GM12873 (cell line): Measurements from ENCODE around the gene LRRC43.

Source experiments
- TF ChIP-seq, protein P1 (sequence below): IDR thresholded peaks from 2 replicates; pipeline ENCODE4 v1.5.1; 2012; ENCODE audit warnings: low read depth, mild to moderate bottlenecking, moderate library complexity, low read length, control low read depth; ENCODE audit not compliant: insufficient read depth; ENCODE audit errors: missing control alignments

Gene LRRC43

DNA sequence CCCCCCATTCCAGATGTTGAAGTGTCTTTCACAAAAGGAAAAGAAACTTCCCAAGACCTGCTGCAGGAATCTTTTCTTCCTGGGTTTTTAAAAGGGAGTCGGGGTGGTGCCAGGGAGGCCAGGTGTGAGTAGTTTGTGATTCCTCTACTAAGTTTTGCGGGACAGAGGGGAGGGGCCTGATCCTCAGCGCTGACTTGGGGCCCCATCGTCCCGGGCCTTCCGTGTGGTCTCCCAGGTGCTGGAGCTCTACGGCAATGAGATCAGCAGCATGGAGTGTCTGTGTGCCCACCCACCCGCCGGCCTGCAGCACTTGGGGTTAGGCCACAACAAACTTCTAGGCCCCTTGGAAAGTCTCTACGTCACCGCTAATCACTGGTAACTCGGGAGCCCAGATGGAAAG lies 4.5 kb downstream of the LRRC43 start:
- TF ChIP-seq, protein P1, sequence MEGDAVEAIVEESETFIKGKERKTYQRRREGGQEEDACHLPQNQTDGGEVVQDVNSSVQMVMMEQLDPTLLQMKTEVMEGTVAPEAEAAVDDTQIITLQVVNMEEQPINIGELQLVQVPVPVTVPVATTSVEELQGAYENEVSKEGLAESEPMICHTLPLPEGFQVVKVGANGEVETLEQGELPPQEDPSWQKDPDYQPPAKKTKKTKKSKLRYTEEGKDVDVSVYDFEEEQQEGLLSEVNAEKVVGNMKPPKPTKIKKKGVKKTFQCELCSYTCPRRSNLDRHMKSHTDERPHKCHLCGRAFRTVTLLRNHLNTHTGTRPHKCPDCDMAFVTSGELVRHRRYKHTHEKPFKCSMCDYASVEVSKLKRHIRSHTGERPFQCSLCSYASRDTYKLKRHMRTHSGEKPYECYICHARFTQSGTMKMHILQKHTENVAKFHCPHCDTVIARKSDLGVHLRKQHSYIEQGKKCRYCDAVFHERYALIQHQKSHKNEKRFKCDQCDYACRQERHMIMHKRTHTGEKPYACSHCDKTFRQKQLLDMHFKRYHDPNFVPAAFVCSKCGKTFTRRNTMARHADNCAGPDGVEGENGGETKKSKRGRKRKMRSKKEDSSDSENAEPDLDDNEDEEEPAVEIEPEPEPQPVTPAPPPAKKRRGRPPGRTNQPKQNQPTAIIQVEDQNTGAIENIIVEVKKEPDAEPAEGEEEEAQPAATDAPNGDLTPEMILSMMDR: no peak

DNA sequence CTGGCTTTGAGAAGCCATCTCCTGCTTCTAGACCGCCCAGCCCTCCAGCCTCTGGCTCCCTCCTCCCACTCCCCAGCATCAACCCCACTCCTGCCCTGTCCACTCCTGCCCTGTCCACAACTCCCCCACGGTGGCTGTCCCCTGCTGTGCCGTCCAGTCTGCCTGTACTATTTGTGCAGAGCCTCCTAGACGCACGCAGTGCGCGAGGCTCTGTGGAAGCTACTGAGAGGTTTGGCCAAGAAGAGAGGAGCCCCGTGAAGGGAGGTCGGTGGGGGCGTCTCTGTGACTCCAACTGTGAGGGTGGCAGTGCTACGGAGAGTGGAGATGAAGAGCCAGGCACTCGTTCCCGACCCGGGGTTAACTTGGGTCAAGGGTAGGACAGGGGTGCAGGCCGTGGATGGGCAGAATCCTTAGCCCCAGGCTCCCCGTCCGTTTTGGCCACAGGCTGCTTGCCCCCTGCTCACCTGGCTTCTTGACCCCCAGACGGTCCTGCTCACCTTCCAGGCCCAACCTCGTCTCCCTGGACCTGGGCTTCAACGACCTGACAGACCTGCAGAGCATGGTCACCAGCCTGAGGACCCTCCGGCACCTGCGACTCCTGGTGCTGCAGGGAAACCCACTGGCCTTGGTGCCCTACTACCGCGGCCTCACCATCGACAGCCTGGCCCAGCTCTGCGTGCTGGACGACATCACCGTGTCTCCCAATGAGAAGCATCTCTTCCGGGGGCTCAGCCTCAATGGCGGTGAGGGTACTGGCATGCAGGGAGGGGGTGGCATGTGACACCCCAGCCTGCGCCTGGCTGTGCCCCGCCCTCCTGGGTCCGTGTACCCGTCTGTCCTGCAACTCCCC lies 6.9 kb downstream of the LRRC43 start:
- TF ChIP-seq, protein P1: no peak

DNA sequence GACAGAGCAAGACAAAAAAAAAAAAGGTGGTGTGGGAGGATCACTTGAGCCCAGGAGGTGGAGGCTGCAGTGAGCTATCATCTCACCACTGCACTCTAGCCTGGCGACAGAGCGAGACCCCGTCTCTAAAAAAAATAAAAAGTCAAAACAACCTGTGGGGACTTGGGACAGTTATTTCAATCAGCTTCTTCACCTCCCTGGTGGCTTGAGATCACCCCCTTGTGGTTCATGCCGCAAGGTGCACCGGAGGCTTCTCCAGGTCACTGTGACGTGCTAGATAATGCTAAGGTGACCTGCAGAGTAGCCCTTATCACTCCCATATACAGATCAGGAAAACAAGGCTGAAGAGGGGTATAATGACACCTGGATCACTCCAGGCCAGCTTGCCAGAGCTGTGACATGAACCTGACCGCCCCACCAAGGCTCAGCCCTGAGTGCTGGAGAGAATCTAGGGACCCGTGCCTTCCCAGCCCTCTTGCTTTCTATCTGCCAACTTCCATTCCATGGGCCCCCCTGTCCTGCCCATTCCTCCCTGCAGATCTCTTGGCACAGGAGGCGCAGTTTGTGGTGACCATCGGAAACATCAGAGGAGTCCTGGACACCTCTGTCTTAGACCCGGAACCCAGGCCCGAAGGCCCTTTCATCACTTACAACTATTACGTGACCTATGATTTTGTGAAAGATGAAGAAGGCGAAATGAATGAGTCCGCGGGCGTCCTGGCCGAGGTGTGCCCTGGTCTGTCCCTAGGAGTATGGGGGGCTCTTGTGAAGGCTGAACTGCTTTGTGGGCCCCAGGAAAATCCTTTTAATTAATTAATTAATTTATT lies 8.1 kb downstream of the LRRC43 start:
- TF ChIP-seq, protein P1: peak; percentile 95

DNA sequence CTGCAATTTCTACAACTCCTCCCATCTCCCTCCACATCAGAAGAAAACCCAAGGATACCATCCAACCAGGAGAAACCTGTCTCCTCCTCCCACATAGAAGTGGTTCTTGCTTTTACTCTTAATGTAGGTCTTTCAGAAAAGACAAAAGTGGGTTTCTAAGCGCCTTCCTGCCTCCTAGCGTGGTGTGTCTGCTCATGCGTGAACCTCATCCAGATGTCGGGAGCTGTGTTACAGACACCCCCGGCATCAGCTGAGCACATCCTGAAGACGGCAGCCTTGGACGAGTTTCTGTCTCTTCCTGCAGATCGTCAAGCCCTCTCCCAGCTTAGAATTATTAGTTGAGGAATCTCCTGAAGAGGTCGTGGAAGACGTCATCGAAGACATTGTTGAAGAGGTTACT lies 9.5 kb downstream of the LRRC43 start:
- TF ChIP-seq, protein P1: no peak

DNA sequence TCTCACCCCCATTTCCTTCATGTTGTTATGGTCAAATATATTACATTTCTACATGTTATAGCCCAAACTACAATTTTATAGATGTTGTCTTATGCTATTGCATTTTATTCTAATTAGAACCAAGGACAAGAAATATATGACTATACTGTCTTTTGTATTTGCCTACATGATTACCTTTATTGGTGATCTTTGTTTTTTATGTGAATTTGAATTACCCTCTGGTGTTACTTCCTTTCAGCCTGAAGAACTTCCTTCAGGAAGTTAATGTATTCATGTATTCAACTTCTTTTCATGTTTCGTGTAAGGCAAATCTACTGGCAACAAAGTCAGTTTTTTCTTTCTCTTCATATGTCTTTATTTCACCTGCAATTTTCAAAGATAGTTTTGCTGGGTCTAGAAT lies 11.9 kb downstream of the LRRC43 start:
- TF ChIP-seq, protein P1: no peak

DNA sequence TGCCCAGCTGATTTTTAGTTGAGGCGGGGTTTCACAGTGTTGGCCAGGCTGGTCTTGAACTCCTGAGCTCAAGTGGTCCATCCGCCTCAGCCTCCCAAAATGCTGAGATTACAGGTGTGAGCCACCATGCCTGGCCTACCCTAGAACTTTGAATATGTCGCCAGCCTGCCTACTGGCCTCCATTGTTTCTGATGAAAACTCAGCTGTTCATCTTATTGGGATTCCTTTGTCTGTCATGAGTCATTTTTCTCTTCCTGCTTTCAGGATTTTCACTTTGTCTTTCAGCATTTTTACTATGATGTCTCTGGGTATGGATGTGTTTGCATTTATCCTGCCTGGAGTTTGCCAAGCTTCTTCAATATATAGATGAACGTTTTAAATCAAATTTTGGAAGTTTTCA lies 12.5 kb downstream of the LRRC43 start:
- TF ChIP-seq, protein P1: no peak

DNA sequence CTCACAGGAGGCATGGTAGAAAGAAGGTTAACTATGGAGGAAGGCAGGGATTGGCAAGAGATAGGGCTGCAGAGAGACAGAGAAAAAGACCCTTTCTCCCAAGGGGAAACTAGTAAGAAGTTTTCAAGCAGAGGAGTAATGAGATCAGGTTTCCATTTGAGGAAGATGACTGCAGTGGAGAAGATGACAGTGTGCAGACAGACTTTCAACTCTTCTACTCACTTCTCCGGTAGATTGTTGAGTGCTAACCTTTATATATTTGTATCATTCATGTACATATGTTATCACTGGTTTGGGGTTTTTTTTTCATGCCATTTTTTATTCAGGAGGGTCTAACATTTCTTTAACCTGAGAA lies 14.7 kb downstream of the LRRC43 start:
- TF ChIP-seq, protein P1: no peak
